HG02852 (cell line): ENCODE data around the gene RPS19.

ENCODE experiments used
- ATAC-seq: cut with Tn5 transposase; IDR thresholded peaks from one replicate; pipeline ENCODE4 v1.9.1; 2021; ENCODE audit warnings: mild to moderate bottlenecking, moderate library complexity; ENCODE audit not compliant: unreplicated experiment

The RPS19 gene

DNA sequence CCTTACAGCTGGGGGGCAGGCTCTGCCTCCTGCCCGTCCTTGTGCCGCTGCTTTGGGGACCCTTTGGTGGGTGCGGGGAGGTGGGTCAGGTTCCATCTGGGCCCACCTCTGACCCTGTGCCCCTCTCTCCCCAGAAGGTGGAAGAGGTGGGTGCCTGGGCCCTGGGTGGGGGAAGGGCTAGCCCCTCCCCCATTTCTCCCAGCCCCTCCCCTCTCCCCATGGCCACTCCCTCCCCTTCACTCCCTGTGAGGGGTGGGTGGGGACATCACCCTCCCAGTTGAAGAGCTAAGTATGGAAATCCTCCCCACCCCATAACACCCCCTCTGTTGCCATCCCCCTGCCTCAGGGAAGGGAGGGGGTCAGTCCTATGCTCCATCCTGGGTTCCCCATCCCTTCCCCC, 37.1 kb downstream of the RPS19 start:
- no peak for ATAC-seq

DNA sequence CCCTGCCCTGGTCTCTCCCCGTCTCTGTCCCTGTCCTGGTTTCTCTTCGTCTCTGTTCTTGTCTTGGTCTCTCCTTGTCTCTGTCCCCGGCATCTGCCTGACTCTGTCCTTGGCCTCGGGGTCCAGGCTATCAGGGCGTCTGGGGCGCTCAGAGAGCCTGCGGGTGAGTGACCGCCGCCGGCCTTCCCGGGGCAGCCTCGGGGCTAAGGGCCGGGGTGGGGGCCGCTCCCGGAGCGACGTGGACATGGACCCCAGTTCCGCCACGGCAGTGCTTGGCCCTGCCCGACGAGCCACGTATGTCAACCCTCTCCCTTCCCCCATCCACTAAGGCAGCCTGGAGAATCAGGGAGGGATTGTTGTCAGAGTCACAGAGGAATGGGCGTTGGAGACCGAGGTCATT, 37.8 kb downstream of the RPS19 start:
- no peak for ATAC-seq

DNA sequence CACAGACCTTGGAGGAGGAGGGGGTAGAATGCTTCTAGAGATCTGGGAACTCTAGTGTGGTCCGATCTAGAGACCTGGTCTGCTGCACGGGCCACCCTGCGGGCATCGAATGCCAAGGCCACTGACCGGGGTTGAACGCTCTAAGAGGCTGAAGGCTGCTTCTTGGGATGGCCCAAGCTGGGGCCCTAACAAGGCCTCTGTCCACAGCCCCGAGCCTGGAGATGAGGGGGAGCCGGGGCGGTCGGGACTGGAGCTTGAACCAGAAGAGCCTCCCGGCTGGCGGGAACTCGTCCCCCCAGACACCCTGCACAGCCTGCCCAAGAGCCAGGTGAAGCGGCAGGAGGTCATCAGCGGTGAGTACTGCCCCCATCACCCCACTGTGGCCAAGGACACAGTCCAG, 38.2 kb downstream of the RPS19 start:
- ATAC-seq, result no peak

DNA sequence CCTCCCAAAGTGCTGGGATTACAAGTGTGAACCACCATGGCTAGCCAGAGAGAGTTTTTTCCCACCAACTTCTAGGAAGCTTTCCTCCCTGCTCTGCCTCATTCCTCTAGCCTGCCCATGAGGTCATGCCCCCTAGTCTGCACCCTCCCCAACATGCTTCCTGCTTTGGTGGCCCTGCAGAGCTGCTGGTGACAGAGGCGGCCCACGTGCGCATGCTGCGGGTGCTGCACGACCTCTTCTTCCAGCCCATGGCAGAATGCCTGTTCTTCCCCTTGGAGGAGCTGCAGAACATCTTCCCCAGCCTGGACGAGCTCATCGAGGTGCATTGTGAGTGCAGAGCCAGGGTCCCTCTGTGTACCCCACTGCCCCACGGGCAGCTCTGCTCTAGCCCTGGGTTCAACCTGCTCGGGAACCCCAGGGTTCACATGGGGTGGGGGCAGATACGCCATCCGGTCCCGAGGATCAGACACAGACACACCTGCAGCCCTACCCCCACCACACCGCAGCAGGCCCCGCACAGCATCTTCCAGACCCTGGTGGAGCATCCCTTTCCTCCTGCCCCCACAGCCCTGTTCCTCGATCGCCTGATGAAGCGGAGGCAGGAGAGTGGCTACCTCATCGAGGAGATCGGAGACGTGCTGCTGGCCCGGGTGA, 41.8 kb downstream of the RPS19 start:
- no peak for ATAC-seq

DNA sequence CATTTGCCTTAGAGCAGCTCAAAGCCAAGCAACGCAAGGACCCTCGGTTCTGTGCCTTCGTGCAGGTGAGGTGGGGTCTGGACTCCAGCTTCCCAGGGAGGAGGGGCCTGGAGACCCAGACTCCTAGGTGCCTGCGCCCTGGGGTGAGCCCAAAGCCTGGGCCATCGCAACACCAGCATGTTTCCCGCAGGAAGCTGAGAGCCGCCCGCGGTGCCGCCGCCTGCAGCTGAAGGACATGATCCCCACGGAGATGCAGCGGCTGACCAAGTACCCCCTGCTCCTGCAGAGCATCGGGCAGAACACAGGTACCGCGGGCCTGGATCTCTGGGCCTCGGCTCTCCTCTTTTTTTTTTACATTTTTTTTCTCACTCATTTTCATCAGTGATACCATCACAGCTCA, 42.5 kb downstream of the RPS19 start:
- ATAC-seq, result no peak

DNA sequence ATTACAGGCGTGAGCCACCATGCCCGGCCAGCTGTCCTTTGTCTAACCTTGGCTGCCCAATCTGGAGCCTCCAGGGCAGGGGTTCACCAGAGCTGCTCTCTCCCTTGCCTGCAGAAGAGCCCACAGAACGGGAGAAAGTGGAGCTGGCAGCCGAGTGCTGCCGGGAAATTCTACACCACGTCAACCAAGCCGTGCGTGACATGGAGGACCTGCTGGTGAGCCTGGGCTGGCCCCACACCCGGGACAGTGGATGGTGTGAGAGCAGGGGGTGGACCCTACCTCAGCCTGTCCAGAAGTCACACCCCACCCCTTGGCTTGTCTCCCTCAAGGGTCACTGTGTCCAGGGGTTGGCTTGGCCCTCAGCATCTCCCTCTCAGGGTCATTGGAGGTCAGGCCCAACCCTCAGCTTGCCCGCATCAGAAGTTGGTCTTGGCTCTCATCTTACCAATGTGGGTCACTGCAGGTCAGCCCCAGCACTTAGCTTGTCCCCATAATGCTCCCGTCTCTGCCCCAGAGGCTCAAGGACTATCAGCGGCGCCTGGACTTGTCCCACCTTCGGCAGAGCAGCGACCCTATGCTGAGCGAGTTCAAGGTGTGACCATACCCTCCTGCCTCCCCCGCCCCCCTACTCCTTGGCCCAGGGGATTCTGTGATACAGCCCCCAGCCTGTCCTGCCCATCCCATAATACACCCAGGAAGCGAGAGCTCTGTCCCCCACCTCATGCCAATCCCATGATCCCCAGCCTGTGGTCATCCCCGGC, 43.3 kb downstream of the RPS19 start:
- ATAC-seq, result no peak

DNA sequence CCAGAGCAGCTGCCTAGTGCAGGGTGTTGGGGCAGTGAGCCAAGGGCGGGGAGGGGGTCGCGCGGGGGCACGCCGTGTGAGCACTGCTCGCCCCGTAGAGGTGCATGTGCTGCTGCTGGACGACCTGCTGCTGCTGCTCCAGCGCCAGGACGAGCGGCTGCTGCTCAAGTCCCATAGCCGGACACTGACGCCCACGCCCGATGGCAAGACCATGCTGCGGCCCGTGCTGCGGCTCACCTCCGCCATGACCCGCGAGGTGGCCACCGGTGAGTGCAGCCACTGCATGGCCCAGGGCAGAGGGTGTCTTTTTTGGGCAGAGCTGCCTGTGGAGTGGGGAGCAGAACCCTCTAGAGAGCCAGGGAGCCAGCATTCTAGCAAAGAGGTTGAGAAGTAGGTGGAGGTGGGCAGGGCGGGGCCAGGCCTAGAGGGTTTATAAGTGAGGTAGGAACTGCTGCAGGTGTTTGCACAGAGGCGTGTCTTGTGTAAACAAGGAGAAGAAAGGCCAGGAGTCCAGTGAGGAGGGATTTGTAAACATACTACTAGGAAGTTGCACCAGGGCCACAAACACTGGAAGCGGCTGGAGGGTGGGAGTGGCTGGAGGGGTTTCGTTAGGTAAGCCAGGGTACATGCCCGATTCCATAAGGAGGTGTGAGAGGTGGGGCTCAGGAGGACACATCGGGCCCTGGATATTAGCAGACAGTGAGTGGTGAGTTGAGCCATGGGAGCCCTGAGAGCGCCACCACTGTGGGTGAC, 44.2 kb downstream of the RPS19 start:
- no peak for ATAC-seq

DNA sequence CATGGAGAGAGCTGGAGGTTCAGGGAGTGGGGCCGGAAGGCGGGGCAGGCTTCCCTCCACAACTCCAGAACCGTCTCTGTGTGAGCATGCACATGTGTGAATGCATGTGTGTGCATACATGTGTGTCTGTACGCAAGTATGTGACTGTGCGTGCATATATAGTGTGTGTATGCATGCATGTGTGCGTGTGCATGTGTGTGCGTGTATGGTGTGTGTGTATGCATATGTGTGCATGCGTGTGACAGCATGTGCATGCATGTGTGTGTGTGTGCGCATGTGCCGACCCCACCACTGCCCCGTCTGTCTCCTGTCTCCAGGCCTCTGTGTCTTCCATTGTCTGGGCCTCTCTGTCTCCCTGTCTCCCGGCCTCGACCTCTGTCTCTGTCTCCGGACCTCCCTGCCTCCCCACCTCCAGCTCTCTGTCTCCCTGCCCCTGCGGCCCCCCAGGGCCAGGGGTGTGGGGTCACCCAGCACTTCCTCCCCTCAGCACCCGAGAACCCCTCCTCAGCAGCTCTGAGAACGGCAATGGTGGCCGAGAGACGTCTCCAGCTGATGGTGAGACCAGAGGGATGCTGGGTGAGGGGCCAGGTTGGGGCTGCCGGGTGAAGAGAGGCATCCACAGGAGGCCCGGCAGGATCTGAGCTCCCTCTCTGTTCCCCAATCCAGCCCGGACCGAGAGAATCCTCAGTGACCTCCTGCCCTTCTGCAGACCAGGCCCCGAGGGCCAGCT, 45.4 kb downstream of the RPS19 start:
- ATAC-seq, result no peak

DNA sequence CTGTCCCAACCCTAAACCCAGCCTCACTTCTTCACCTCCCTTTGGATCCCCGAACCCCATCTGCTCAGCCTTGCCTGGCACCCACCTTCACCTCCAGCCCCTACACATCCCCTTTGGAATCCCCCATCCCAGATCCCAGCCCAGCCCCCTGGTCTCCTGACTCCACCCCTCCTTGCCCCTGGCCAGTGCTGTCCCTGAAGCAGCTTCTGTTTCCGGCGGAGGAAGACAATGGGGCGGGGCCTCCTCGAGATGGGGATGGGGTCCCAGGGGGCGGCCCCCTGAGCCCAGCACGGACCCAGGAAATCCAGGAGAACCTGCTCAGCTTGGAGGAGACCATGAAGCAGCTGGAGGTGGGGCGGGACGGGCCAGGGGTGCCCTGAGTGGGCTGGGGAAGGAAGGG, 46.2 kb downstream of the RPS19 start:
- ATAC-seq, result no peak

DNA sequence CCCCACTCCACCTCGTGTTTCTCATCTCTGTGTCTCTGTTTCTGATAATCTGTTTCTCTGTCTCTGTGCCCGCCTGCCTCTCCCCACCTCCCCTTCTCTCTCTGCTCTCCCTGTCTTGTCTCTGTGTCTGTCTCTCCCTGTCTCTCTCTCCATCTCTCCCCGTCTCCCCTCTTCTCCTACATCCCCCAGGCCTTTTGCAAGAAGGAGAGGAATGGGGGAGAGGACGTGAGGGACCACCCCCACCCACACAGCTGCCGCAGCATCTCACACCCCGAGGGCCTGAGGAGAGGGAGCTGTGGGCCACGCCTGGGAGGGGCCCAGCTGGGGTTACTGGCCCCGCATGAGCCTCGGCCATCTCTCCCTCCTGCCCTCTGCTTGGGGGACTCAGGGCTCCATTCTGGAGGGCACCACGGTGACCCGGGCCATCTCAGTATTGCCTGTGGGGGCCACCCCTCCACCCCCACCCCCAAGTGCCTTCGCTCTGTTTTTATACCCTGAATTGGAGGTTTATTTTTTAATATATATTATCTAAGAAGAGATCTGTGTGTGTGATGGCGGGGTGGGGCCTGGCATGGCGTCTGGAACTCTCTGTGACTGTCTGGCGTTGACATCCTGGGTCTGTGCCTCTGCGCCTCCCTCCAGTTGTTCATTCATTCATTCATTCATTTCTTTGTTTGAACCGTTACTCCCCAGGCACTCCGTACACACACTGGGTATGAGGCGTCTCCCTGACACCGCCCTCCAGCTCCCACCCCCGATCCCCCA, 47.0 kb downstream of the RPS19 start:
- no peak for ATAC-seq

DNA sequence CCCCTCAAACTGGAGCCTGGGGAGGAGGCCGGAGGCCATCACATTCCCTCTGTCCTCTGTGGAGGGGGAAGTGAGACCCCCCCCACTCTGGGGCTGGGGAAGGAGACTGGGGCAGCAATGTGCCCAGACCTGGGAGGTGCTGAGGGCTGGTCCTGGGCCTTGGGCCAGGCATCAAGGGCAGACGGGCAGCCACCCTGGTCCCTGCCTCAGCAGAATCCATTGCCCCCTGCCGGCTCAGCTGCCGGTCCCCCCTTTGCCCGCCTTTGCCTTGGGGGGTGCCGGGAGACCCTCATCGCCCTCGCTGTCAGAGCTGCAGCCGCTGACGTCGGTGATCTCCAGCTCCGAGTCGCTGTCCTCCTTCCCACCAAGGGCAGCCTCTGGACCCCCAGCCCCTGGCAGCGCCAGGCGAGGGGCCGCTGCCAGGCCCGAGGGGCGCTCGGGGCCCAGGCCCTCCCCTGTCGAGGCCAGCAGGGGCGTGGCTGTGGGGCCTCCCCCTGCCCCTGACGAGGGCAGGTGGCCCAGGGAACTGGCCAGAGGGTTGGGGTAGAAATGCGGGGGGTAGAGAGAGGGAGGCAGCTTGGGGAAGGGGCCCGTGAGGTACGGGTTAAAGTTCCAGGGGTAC, 48.0 kb downstream of the RPS19 start:
- no peak for ATAC-seq

DNA sequence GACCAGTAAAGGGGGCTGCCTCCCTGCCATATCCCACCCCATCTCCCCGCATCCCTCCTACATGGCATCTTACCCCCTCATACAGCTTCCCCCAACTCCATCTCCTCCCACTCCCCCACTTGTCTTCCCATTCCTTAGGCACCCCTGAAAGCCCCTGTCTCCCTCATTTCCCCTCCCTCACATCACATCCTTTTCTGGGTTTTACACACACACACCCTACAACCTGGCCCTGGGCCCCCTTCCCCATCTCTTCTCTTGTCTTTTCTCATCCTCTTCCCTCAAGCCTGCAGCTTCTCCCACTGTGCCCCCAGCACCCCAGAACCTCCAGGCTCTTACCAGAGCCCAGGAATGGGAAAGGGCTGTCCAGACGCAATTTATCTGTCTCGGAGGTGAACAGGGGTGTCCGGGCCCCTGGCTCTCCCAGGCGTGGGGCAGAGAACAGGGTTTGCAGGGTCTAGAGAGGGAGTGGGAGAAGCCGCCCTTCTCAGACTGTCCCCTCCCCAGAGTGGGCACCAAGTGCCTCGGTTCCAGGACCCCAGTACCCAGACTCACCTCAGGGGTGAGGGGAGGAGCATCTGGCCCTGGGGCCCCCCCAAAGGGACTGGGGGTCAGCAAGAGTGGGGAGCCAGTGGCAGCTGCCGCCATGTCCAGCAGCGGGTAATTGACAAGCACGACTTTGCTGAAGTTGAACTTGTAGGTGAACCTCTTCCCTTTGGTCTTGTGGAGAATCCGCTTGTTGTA, 48.8 kb downstream of the RPS19 start:
- ATAC-seq, result no peak

DNA sequence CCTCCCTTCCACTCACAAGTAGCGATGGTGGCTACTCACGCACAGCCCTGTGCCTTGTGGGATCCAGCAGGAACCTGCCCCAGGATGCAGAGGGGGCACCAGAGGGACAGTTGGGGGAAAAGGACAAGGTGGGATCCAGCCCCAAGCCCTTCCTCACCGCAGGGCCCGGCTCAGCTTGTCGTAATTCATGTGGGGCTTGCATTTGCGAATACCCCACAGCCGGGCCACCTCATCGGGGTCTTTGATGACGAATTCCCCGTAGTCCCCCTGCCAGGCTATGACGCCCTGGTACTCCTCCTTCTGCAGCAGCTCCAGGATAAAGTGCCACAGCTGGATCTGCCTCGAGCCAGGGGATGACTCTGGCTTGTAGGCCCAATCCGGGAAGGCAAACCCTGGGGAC, 49.7 kb downstream of the RPS19 start:
- no peak for ATAC-seq

DNA sequence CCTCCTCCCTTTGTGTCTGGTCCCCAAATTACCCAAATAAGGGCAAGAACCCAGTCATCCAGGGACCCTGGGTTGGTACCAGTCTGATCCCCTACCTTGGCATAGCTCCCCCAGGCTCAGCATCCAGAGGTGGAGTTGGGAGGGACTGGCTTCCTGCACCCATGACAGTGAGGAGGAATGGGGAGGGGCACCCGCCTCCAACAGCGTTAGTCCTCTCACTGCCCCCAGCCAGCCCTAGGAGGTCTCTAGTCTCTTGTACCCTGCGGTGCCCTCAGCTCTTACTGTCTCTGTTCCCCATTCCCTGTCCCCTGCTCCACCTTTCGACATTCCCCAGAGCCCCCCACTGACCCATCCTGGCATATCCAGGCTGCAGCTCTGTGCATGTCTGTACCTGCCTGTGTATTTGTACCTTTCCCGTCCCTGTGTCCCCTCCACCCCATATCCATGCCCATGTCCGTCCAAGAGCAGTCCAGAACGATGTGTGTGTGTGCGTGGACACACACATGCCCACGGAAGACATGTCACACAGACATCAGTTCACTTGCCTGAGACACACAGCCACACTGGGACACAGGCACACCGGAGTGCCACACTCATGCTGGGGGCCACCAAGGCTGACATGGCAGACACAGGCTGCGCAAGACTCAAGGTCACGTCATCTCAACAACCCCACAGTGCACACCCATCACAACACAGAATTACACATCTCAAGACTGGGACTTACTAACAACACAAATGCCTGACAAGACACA, 50.4 kb downstream of the RPS19 start:
- ATAC-seq, result no peak

DNA sequence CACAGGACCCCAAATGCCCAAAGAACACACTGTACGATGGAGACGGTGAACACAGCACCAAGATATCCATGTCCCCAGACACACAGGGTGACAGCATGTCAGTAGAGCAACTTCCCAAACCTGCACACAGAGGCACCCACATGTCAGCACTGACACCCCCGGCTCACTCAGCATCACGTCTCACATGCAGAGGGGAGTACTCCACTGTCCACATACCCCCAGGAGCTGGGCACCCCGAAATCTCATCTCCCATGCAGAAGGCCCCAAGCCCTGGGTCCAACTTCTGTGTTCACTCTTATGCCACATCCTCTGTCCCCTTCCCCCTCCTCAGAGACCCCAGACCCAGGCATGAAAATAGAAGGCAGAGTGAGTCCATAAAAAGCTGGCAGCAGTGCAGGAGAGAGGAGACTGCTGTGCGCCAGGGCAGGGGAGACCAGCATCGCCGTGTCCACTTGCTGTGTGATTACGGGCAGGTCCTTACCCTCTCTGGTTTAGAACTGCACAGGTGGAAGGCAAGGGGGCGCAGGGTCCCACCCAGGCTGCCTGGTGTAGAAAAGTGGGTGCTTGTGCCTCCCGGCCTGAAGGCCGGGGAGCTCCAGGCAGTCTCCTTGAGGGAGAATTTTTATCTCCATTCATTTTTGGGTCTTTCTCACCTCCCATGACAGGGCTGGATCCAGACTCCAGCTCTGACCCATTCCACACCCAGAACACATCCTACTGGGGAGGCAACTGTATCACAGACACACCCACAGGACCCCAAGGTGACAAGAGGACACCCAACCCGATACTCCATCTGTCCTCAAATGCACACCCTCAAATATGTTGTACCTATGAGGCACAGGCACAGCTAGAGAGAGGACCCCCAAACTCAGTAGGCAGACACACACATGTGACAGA, 51.2 kb downstream of the RPS19 start:
- ATAC-seq, result no peak

DNA sequence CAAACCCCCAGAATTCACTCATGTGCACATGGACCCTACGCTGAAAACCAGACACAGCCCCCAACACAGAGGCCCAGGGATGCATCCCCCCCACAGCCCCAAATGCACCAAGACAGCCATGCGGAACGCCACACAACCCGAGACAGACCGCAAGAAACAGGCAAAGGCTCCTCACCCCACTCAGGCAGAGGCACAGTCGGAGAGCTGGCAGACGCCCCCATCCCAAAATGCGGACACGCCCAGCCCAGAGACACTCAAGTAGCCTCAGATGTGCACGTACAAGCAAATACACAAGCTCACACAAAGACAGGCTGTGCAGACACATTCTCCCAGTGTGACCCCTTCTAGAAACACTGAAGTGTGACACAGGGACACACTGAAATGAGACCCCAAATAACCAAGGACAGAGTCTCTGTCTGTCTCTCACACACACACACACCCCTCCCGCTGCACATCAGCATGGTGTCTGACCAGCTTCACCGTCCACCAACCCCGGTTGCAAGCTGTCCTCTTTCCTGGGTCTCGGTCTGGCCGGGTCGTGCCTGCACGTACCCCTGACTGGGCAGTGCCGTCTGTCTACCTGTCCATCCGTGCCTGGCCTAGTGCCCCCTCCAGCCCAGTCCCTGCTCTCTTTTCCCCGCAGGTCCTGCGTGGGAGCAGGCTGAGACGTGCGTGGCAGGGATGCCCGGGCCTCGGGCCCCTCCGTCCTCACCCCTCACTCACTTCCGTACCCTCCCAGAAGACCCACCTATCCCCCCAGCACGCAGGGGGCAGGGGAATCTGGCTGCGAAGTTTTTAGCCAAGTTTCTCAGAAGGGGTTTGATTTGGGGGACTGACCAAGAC, 52.1 kb downstream of the RPS19 start:
- ATAC-seq, result no peak
